Chondrocyte (in vitro differentiated cells): ENCODE measurements around the gene TAX1BP1. TPM values are rescaled to one million over a fixed set of nuclear protein-coding genes. Genes with fewer than 3 reads are reported as not detected.

Experiments
- total RNA-seq: library from RNA; stranded (reverse); gene quantifications from 3 replicates; pipeline ENCODE4 v1.2.1, GENCODE V29; 2021

Gene TAX1BP1
- total RNA-seq, 1 donor from 2014 or later: 91.3 TPM

Other genes starting within 250 kb of the TAX1BP1 start
- 18.9 to 24.4 TPM (median 20.6 TPM) in 3 replicates for gene HIBADH, start 77.3 kb upstream of the TAX1BP1 start, total RNA-seq